Uterus (tissue), 4 donors: ENCODE measurements around the gene GLIS2. TPM values are rescaled to one million over a fixed set of nuclear protein-coding genes. Genes with fewer than 3 reads are reported as not detected.

Experiments used
- DNase-seq, 2 donors: peaks; one replicate each; pipeline ENCODE4 v3.0.0-alpha.2; 2019 to 2020
- H3K27ac ChIP-seq, 2 donors: fragments of 200-600 bp; sonication (generic); 1 replicate in 1 of 2; 2 replicates in 1 of 2; pipeline ENCODE4 v1.5.1; 2016 to 2018
- H3K27me3 ChIP-seq, 2 donors: fragments of 200-600 bp; sonication (generic); one replicate each; pipeline ENCODE4 v1.5.1; 2018 to 2019; ENCODE audit warnings: control low read depth in 1 of 2
- H3K36me3 ChIP-seq, 2 donors: fragments of 200-600 bp; sonication (generic); one replicate each; pipeline ENCODE4 v1.5.1; 2019; ENCODE audit warnings: control low read depth in 1 of 2
- H3K4me1 ChIP-seq, 2 donors: fragments of 200-600 bp; sonication (generic); one replicate each; pipeline ENCODE4 v1.5.1; 2018 to 2019; ENCODE audit warnings: control low read depth in 1 of 2
- H3K4me3 ChIP-seq, 2 donors: fragments of 200-600 bp; sonication (generic); 1 replicate in 1 of 2; 2 replicates in 1 of 2; pipeline ENCODE4 v1.5.1; 2018 to 2019; ENCODE audit warnings: mild to moderate bottlenecking in 1 of 2
- H3K9me3 ChIP-seq, 2 donors: fragments of 200-600 bp; sonication (generic); one replicate each; pipeline ENCODE4 v1.5.1; 2019; ENCODE audit warnings: control low read depth in 1 of 2
- CTCF ChIP-seq, 4 experiments: fragments of 200-600 bp in 2 of 4; fragments of 450-650 bp in 2 of 4; sonication (generic) in 2 of 4; IDR thresholded peaks; one replicate each; pipeline ENCODE4 v1.5.1; 2016 to 2019; ENCODE audit warnings: antibody characterized with exemption in 4 of 4, mild to moderate bottlenecking in 2 of 4, moderate library complexity in 1 of 4
- POLR2A ChIP-seq, 2 donors: fragments of 450-650 bp; IDR thresholded peaks; one replicate each; pipeline ENCODE4 v1.6.1; 2016; ENCODE audit warnings: antibody characterized with exemption in 2 of 2, mild to moderate bottlenecking in 1 of 2, moderate library complexity in 1 of 2
- intact Hi-C: fragments of 100-400 bp; cut with DNase I; formaldehyde crosslinking; loops from one replicate; pipeline ENCODE4 v1.15.1; 2023; ENCODE audit warnings: low total_unique reads
- total RNA-seq, 4 donors: library from RNA; depleted of rRNA in 3 of 4; stranded (reverse); fragments of >200 nt in 3 of 4; gene quantifications; one replicate each; pipeline versions ENCODE4 v1.1.0 to v1.2.4, GENCODE V29; 2014 to 2023
- donor health status: DM: yes; HTN: yes; CAD: no.

GLIS2 gene
- total RNA-seq, 4 donors from 2014 or later = 2.9 to 55.8 (median 5.1) TPM

GRCh38 chr16:4336701-4337539, 21.1 kb downstream of the GLIS2 start:
- no peak for DNase-seq
- Histone ChIP-seq H3K4me1 (peaks cover 0 to 13% of the 10 kb centered on the region in 2 donors), H3K36me3 (no peaks in the 10 kb centered on the region), H3K27ac (no peak overlapping the region), H3K27me3 (no peaks in the 10 kb centered on the region), H3K4me3 (no peak overlapping the region), H3K9me3 (no peaks in the 10 kb centered on the region)
- TF ChIP-seq POLR2A (IDR thresholded peaks at IDR 0.05) (no peak), CTCF (IDR thresholded peaks at IDR 0.05) (no peak)
- intact Hi-C loops = no loop called here

- intact Hi-C loops = no loop called here
Measured at GRCh38 chr16:4337540-4338088, 21.7 kb downstream of the GLIS2 start.

GRCh38 chr16:4338125-4338582, 22.3 kb downstream of the GLIS2 start:
- H3K4me1 ChIP-seq = peaks cover 0 to 13% of the 10 kb centered on the region in 2 donors
- H3K27me3 ChIP-seq = no peaks in the 10 kb centered on the region
- no peak for DNase-seq
- intact Hi-C loops = no loop called here
- H3K27ac ChIP-seq = peak overlapping the region in 1 of 2 donors; percentile 65
- no peaks in the 10 kb centered on the region for H3K36me3 ChIP-seq
- no peak overlapping the region for H3K4me3 ChIP-seq
- no peaks in the 10 kb centered on the region for H3K9me3 ChIP-seq
- TF ChIP-seq CTCF (IDR thresholded peaks at IDR 0.05) (no peak), POLR2A (IDR thresholded peaks at IDR 0.05) (no peak)

More at GRCh38 chr16:4337540-4338088, 21.7 kb downstream of the GLIS2 start:
- DNase-seq = no peak
- Histone ChIP-seq H3K4me1 (peaks cover 0 to 13% of the 10 kb centered on the region in 2 donors), H3K27ac (no peak overlapping the region), H3K36me3 (no peaks in the 10 kb centered on the region), H3K9me3 (no peaks in the 10 kb centered on the region), H3K4me3 (no peak overlapping the region), H3K27me3 (no peaks in the 10 kb centered on the region)
- TF ChIP-seq CTCF (IDR thresholded peaks at IDR 0.05) (no peak), POLR2A (IDR thresholded peaks at IDR 0.05) (no peak)

GRCh38 chr16:4338712-4339299, 22.9 kb downstream of the GLIS2 start:
- Histone ChIP-seq H3K27me3 (no peaks in the 10 kb centered on the region), H3K4me3 (no peak overlapping the region), H3K36me3 (no peaks in the 10 kb centered on the region), H3K9me3 (no peaks in the 10 kb centered on the region), H3K4me1 (peaks cover 0 to 13% of the 10 kb centered on the region in 2 donors), H3K27ac (peak overlapping the region in 1 of 2 donors; percentile 65)
- intact Hi-C loops = no loop called here
- no peak for TF ChIP-seq POLR2A (IDR thresholded peaks at IDR 0.05)
- TF ChIP-seq CTCF (IDR thresholded peaks at IDR 0.05) = no peak
- DNase-seq = no peak

GRCh38 chr16:4339455-4339854, 23.6 kb downstream of the GLIS2 start:
- DNase-seq = no peak
- Histone ChIP-seq H3K9me3 (no peaks in the 10 kb centered on the region), H3K27ac (peak overlapping the region; percentile 3 to 65), H3K4me3 (no peak overlapping the region), H3K4me1 (peaks cover 0 to 13% of the 10 kb centered on the region in 2 donors), H3K36me3 (no peaks in the 10 kb centered on the region), H3K27me3 (no peaks in the 10 kb centered on the region)
- intact Hi-C loops = no loop called here
- no peak for TF ChIP-seq CTCF (IDR thresholded peaks at IDR 0.05)
